ENCODE measurements around the gene MLPH.

DNA sequence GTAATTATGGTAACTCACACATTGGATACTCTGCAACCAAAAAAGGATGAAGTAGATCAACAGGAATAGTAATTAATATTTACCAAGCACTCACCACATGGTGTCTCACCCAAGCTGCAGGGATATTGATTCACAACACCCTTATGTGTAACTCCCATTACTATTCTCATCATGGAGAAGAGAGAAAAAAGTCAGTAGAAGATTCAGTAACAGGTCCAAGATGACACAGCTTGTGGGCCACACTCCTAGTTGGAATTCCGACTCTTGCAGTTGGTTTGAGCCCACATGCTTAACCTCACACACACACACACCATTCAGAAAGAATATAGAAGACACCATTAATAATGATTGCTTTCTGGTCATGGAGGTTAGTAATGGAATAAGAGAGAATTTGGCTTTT is 1.7 kb upstream of the MLPH start:
- TF ChIP-seq, protein P1, sequence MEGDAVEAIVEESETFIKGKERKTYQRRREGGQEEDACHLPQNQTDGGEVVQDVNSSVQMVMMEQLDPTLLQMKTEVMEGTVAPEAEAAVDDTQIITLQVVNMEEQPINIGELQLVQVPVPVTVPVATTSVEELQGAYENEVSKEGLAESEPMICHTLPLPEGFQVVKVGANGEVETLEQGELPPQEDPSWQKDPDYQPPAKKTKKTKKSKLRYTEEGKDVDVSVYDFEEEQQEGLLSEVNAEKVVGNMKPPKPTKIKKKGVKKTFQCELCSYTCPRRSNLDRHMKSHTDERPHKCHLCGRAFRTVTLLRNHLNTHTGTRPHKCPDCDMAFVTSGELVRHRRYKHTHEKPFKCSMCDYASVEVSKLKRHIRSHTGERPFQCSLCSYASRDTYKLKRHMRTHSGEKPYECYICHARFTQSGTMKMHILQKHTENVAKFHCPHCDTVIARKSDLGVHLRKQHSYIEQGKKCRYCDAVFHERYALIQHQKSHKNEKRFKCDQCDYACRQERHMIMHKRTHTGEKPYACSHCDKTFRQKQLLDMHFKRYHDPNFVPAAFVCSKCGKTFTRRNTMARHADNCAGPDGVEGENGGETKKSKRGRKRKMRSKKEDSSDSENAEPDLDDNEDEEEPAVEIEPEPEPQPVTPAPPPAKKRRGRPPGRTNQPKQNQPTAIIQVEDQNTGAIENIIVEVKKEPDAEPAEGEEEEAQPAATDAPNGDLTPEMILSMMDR (IDR thresholded peaks at IDR 0.05) = no peak
- TF ChIP-seq POLR2AphosphoS5 (IDR thresholded peaks at IDR 0.05) (no peak), EP300 (IDR thresholded peaks at IDR 0.05) (no peak), POLR2A (IDR thresholded peaks at IDR 0.05; ENCODE audit: low read depth) (no peak)
